GM19468 (cell line): Measurements from ENCODE around the gene HSH2D.
"Not testable (repeated sequence)": the region's sequence is repeated elsewhere in the genome, so short reads cannot be mapped to it uniquely, and the experiment has no call there.

Source experiments
- ATAC-seq: cut with Tn5 transposase; IDR thresholded peaks from one replicate; pipeline ENCODE4 v1.9.1; 2021; ENCODE audit warnings: mild to moderate bottlenecking, moderate library complexity, moderate number of reproducible peaks; ENCODE audit not compliant: unreplicated experiment; ENCODE audit errors: extremely low read depth

The HSH2D gene

GRCh38 chr19:16119075-16119857, 24.2 kb upstream of the HSH2D start:
- not testable (repeated sequence) for ATAC-seq

GRCh38 chr19:16121141-16121540, 22.3 kb upstream of the HSH2D start:
- ATAC-seq, result no peak

GRCh38 chr19:16121967-16122366, 21.5 kb upstream of the HSH2D start:
- no peak for ATAC-seq

- no peak for ATAC-seq
These were observed 18.5 kb upstream of the HSH2D start for GRCh38 chr19:16124953-16125352.

- ATAC-seq, result no peak
These were observed 17.6 kb upstream of the HSH2D start for GRCh38 chr19:16125737-16126495.

GRCh38 chr19:16127080-16127479, 16.4 kb upstream of the HSH2D start:
- no peak for ATAC-seq

GRCh38 chr19:16127776-16128371, 15.6 kb upstream of the HSH2D start:
- no peak for ATAC-seq

- no peak for ATAC-seq
These were observed 11.8 kb upstream of the HSH2D start for GRCh38 chr19:16131648-16132047.

- ATAC-seq, result no peak
These were observed 9.7 kb upstream of the HSH2D start for GRCh38 chr19:16133818-16134217.

- no peak for ATAC-seq
These were observed 9.0 kb upstream of the HSH2D start for GRCh38 chr19:16134510-16134909.

- no peak for ATAC-seq
These were observed 7.9 kb upstream of the HSH2D start for GRCh38 chr19:16135430-16136127.

- no peak for ATAC-seq
These were observed 7.1 kb upstream of the HSH2D start for GRCh38 chr19:16136185-16136999.

GRCh38 chr19:16139752-16140151, 3.7 kb upstream of the HSH2D start:
- ATAC-seq, result no peak

GRCh38 chr19:16141043-16141442, 2.4 kb upstream of the HSH2D start:
- no peak for ATAC-seq

GRCh38 chr19:16142032-16142580, 1.4 kb upstream of the HSH2D start:
- ATAC-seq, result no peak

- ATAC-seq, result no peak
These were observed 714 bp downstream of the HSH2D start for GRCh38 chr19:16144216-16144581.

GRCh38 chr19:16146112-16146511, 2.6 kb downstream of the HSH2D start:
- no peak for ATAC-seq

GRCh38 chr19:16148443-16149229, 5.2 kb downstream of the HSH2D start:
- ATAC-seq, result no peak
